BJ (cell line): ENCODE measurements around the gene PHLDB2. TPM values are rescaled to one million over a fixed set of nuclear protein-coding genes. Genes with fewer than 3 reads are reported as not detected.

Experiments
- CTCF ChIA-PET: fragments of 350-600 bp; formaldehyde crosslinking; extraction: SDS; loops from one replicate; lab custom pipeline; 2021; ENCODE audit warnings: antibody characterized with exemption, inconsistent platforms; lab: Yijun Ruan, JAX
- POLR2A ChIA-PET: fragments of 300-600 bp; sonication (Branson Sonifier 250); formaldehyde crosslinking; extraction: SDS; loops from one replicate; lab custom pipeline; 2021; ENCODE audit warnings: antibody characterized with exemption; lab: Charles Lee
- DNase-seq: peaks from one replicate; pipeline ENCODE4 v3.0.0-alpha.2; 2011; ENCODE audit warnings: low read depth
- H3K27me3 ChIP-seq: 2 replicates; pipeline ENCODE4 v1.6.0; 2011; ENCODE audit warnings: low read length; ENCODE audit not compliant: control insufficient read depth, insufficient read depth
- H3K36me3 ChIP-seq: 2 replicates; pipeline ENCODE4 v1.5.1; 2011; ENCODE audit warnings: low read length; ENCODE audit not compliant: control insufficient read depth, insufficient read depth
- H3K4me3 ChIP-seq: 2 replicates; pipeline ENCODE4 v1.5.1; 2011; ENCODE audit warnings: low read depth, mild to moderate bottlenecking, control low read depth, low read length
- polyA plus RNA-seq: library from polyadenylated mRNA; depleted of rRNA; stranded (reverse); fragments of >200 nt; gene quantifications from 2 replicates; pipeline ENCODE4 v1.2.3, GENCODE V29; 2011
- TF ChIP-seq, protein P1 (sequence below): IDR thresholded peaks from 2 replicates; pipeline ENCODE4 v1.5.1; 2011; ENCODE audit warnings: low read depth, mild to moderate bottlenecking, control low read depth, inconsistent platforms, low read length, moderate library complexity; ENCODE audit not compliant: insufficient read depth

Gene PHLDB2
- polyA plus RNA-seq, 1 experiment = 44.7 TPM

DNA sequence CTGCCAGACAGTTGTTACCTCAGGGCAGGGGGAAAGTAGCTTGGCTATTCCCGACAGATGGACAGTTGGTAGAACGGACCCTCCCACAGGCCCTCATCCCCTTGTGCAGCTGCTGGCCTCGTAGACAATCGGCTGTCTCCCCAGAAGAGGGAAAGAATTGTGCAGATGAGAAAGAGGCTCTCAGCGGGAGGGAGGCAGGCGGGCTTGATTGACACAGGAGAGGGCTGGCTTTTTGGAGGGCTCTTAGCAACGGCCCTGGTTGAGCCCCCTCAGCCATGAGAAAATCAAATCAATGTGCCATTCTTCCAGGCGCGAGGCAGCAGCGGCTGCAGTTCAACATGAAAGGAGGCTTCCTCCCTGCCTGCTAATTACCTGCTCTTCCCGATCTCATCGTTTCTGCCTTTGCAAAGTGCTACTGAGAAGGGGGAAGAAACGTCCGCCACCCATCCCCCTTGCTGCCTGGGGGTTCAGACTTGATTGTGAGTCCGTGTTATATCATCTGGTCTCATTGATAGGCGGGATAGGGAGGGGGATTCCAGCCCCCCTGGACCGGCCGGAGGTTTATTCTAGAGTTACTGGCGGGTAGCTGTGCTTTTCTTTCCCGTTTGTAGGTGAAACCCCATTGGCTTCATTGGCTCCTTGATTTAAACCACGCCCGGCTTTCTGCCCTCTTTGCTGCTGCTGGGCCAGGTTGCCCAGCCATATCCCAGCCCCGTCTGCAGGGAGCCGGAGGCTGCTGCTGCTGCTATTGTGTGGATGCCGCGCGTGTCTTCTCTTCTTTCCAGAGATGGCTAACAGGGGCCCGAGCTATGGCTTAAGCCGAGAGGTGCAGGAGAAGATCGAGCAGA, 139.8 kb downstream of the PHLDB2 start, which contains the start of gene TAGLN3:
Gene TAGLN3 (plus strand): TSS at position 287 of the 848 bp plus-strand sequence. CDS start 501 bp downstream, at position 788.
- POLR2A ChIA-PET = no interaction called here
- Histone ChIP-seq H3K4me3 (peak within 1 kb of the TSS; percentile 36), H3K36me3 (no peaks in the 10 kb centered on the region; the same call in 1 of the 2 replicates), H3K27me3 (no peaks in the 10 kb centered on the region)
- CTCF ChIA-PET = interaction anchor here (1.2 to 14.6 kb wide), 6 partner anchors 11 to 47 kb away, joined by 3 to 203 read pairs (median 11); no protein-coding TSS in a partner anchor
- DNase-seq = no peak
- TF ChIP-seq, protein P1, sequence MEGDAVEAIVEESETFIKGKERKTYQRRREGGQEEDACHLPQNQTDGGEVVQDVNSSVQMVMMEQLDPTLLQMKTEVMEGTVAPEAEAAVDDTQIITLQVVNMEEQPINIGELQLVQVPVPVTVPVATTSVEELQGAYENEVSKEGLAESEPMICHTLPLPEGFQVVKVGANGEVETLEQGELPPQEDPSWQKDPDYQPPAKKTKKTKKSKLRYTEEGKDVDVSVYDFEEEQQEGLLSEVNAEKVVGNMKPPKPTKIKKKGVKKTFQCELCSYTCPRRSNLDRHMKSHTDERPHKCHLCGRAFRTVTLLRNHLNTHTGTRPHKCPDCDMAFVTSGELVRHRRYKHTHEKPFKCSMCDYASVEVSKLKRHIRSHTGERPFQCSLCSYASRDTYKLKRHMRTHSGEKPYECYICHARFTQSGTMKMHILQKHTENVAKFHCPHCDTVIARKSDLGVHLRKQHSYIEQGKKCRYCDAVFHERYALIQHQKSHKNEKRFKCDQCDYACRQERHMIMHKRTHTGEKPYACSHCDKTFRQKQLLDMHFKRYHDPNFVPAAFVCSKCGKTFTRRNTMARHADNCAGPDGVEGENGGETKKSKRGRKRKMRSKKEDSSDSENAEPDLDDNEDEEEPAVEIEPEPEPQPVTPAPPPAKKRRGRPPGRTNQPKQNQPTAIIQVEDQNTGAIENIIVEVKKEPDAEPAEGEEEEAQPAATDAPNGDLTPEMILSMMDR = no peak

DNA sequence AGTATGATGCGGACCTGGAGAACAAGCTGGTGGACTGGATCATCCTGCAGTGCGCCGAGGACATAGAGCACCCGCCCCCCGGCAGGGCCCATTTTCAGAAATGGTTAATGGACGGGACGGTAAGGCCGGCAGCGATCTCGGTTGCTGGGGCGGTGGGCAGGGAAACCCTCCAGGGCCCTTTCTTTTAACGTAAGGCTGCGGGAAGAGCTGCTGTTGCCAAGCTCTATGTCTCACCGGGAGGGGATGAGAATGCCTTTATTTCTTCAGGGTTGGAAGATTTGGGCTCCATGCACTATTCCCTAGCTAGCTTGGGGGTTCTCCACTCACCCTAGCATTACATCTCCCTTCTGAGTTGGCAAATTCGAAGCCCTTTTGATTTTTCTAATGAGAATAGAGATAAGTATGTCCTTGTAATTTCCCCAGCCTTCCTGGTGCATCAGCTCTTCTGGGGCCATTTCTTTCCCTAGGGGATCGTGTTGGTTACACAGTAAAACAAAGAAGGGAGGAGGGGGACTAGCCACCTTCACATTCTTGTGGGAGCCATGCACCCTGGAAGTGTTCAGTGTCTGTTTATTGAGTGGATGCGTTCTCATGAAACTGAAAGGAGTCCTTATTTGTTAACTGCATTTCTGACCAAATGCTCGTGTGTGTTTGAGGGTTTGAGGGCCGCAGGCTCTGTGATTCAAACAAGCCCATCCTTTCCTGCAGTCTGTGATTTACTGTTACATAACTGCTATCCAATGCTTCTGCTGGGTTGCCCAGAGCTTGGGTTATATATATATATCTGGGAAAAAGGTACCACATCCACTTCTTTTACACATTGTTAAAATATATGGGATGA, 140.6 kb downstream of the PHLDB2 start:
- TF ChIP-seq, protein P1 = no peak
- POLR2A ChIA-PET = no interaction called here
- no peak for DNase-seq
- H3K36me3 ChIP-seq = no peaks in the 10 kb centered on the region
- H3K4me3 ChIP-seq = peak overlapping the region; percentile 36; the same call in 1 of the 2 replicates
- CTCF ChIA-PET = interaction anchor here (0.6 to 14.6 kb wide), 6 partner anchors 12 to 170 kb away, joined by 3 to 203 read pairs (median 4); no protein-coding TSS in a partner anchor
- H3K27me3 ChIP-seq = no peaks in the 10 kb centered on the region

DNA sequence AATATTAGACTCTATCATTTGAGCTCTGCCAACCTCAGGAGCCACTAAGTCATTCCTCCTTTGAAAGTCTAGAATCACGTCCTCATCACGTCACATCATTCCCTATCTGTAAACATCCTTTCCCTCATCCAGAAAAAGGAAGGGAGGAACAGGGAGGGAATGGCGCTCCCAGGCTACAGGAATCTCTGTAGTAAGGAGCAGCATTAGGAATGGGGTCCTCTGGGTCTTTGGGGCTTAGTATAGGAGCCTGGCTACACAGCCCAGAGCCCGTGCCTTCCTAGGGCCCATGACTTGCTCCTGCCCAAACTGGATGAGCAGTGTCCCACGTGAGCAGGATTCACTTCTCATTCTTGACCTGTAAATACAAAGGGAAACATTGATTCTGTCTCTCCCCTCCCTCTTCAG, 141.3 kb downstream of the PHLDB2 start:
- ChIA-PET CTCF (interaction anchor here (0.6 to 14.6 kb wide), 8 partner anchors 8 to 171 kb away, joined by 3 to 203 read pairs (median 4); no protein-coding TSS in a partner anchor), POLR2A (no interaction called here)
- TF ChIP-seq, protein P1 = no peak
- Histone ChIP-seq H3K36me3 (no peaks in the 10 kb centered on the region), H3K27me3 (no peaks in the 10 kb centered on the region), H3K4me3 (no peak overlapping the region)
- no peak for DNase-seq

DNA sequence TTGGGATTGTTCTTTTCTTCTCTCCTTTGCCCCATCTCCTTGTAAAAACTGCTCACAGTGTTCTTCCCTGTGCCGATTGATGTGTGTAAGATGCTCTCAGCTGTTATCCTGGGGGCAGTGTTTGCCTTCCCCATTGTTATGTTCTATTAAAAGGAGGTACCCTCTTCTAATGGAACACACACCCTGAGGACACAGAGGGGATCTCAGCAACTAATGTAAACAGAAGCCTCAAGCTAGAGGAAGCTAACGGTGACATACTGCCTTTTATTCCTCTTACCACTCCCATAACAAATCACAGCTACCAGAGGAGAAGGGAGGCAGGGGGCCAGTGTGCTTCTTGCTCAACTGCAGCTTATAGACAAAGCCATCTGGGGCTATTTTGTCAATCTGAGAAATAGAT, 141.9 kb downstream of the PHLDB2 start:
- CTCF ChIA-PET = interaction anchor here (0.9 to 14.6 kb wide), 5 partner anchors 9 to 44 kb away, joined by 3 to 203 read pairs (median 4); no protein-coding TSS in a partner anchor
- POLR2A ChIA-PET = interaction anchor here (0.6 kb wide), 1 partner anchor 202 kb away, joined by 3 read pairs; no protein-coding TSS in a partner anchor

More for the DNA sequence above, 141.9 kb downstream of the PHLDB2 start:
- Histone ChIP-seq H3K4me3 (no peak overlapping the region), H3K36me3 (no peaks in the 10 kb centered on the region), H3K27me3 (no peaks in the 10 kb centered on the region)
- DNase-seq = no peak
- TF ChIP-seq, protein P1 = no peak
